Measurements from ENCODE around the gene FBXO44.

Gene FBXO44

GRCh38 chr1:11661103-11661502 is 6.4 kb downstream of the FBXO44 start:
- DNase-seq: no peak

GRCh38 chr1:11664336-11665065 is 9.8 kb downstream of the FBXO44 start:
- DNase-seq: no peak

- no peak for DNase-seq
Measured at GRCh38 chr1:11668516-11668915, 13.8 kb downstream of the FBXO44 start.

- no peak for DNase-seq
Measured at GRCh38 chr1:11670747-11671146, 16.1 kb downstream of the FBXO44 start.

GRCh38 chr1:11671205-11671543 is 16.5 kb downstream of the FBXO44 start:
- DNase-seq: no peak

- DNase-seq: no peak
Measured at GRCh38 chr1:11671544-11672286, 17.0 kb downstream of the FBXO44 start.

- DNase-seq: no peak
Measured at GRCh38 chr1:11673089-11673769, 18.6 kb downstream of the FBXO44 start.

- no peak for DNase-seq
Measured at GRCh38 chr1:11674488-11674887, 19.8 kb downstream of the FBXO44 start.

GRCh38 chr1:11675325-11675724 is 20.6 kb downstream of the FBXO44 start:
- DNase-seq: no peak

GRCh38 chr1:11676386-11677103 is 21.9 kb downstream of the FBXO44 start:
- DNase-seq: no peak

GRCh38 chr1:11678442-11678841 is 23.8 kb downstream of the FBXO44 start:
- no peak for DNase-seq

GRCh38 chr1:11680270-11681070 is 25.8 kb downstream of the FBXO44 start:
- peak; percentile 23 for DNase-seq

- peak; percentile 45 for DNase-seq
Measured at GRCh38 chr1:11681071-11681771, 26.5 kb downstream of the FBXO44 start, which contains the start of gene MAD2L2. Gene MAD2L2 (minus strand): TSS chr1:11681148. CDS start chr1:11680601, 547 bp downstream.

- DNase-seq: no peak
Measured at GRCh38 chr1:11682287-11682771, 27.7 kb downstream of the FBXO44 start.

GRCh38 chr1:11682799-11683198 is 28.1 kb downstream of the FBXO44 start:
- no peak for DNase-seq

- no peak for DNase-seq
Measured at GRCh38 chr1:11684070-11684469, 29.4 kb downstream of the FBXO44 start.

- DNase-seq: no peak
Measured at GRCh38 chr1:11685210-11685752, 30.6 kb downstream of the FBXO44 start.

- DNase-seq: no peak
Measured at GRCh38 chr1:11688506-11688905, 33.8 kb downstream of the FBXO44 start.

GRCh38 chr1:11690397-11691301 is 36.0 kb downstream of the FBXO44 start:
- no peak for DNase-seq

- no peak for DNase-seq
Measured at GRCh38 chr1:11691302-11691914, 36.7 kb downstream of the FBXO44 start, which contains the start of gene DRAXIN. Gene DRAXIN (plus strand): TSS chr1:11691710. CDS start chr1:11706259, 14,549 bp downstream.

All from kidney glomerular epithelial cell (primary cell).